ENCODE results near the gene MFSD11.

DNA sequence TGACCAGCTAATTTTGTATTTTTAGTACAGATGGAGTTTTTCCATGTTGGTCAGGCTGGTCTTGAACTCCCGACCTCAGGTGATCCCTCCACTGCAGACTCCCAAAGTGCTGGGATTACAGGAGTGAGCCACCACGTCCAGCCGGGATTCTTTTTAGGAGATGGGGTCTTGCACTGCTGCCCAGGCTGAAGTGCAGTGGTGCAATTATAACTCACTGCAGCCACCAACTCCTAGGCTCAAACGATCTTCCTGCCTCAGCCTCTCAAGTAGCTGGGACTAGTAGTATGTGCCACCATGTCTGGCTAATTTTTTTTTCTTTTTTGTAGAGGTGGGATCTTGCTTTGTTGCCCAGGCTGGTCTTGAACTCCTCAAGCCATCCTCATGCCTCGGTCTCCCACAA is 73.9 kb downstream of the MFSD11 start:
- no peak for TF ChIP-seq GATA3 (IDR thresholded peaks at IDR 0.05; ENCODE audit: low read depth, low read length)
- no peak for TF ChIP-seq GATA2 (IDR thresholded peaks at IDR 0.05; ENCODE audit: low read depth, low read length)
